ENCODE measurements around the gene TNFRSF4.

GRCh38 chr1:1176931-1177330 is 37.0 kb downstream of the TNFRSF4 start:
- TF ChIP-seq EZH2 (IDR thresholded peaks at IDR 0.05) (no peak), ZBTB33 (IDR thresholded peaks at IDR 0.05; ENCODE audit: extremely low read depth, insufficient replicate concordance, low read length) (no peak), MAX (IDR thresholded peaks at IDR 0.05) (no peak), ZNF274 (IDR thresholded peaks at IDR 0.05; ENCODE audit: low read depth, low read length) (no peak), CTCF (IDR thresholded peaks at IDR 0.05 in 2 of 3, conservative IDR thresholded peaks at IDR 0.05 in 1 of 3; ENCODE audit: borderline replicate concordance in 1 of 3, insufficient read depth in 1 of 3, low read depth in 2 of 3, low read length in 2 of 3) (no peak), POLR2A (IDR thresholded peaks at IDR 0.05; ENCODE audit: borderline replicate concordance, extremely low read depth, insufficient read depth, insufficient read length) (no peak), FOSL1 (IDR thresholded peaks at IDR 0.05; ENCODE audit: low read depth) (no peak)

All from HCT116 (cell line).